ENCODE measurements around the gene HOXB3. TPM values are rescaled to one million over a fixed set of nuclear protein-coding genes. Genes with fewer than 3 reads are reported as not detected.
"Not testable (repeated sequence)": the region's sequence is repeated elsewhere in the genome, so short reads cannot be mapped to it uniquely, and the experiment has no call there.

HOXB3 gene
- total RNA-seq, 2 experiments from 2014 or later: 1.4 to 2.0 TPM

- intact Hi-C loops (cut with micrococcal nuclease): no loop called here
- Mint-ChIP-seq H3K4me1 (ENCODE audit: low read depth) (peaks cover 43% of the 10 kb centered on the region), H3K36me3 (ENCODE audit: low read depth) (no peaks in the 10 kb centered on the region), H3K27ac (peak overlapping the region; percentile 65), H3K9me3 (no peaks in the 10 kb centered on the region), H3K4me3 (peak overlapping the region; percentile 7), H3K27me3 (peaks cover 1% of the 10 kb centered on the region)
- ATAC-seq (peak; percentile 73), DNase-seq (peak; percentile 48)
- TF ChIP-seq CTCF (IDR thresholded peaks at IDR 0.05): no peak
- ChIA-PET POLR2A (interaction anchor here (0.9 kb wide), 1 partner anchor 36 kb away, joined by 3 read pairs; no protein-coding TSS in a partner anchor), CTCF (interaction anchor here (0.6 to 1.4 kb wide), 8 partner anchors 12 to 164 kb away, joined by 3 to 8 read pairs (median 3); no protein-coding TSS in a partner anchor)
Measured at GRCh38 chr17:48510761-48511604, 79.1 kb downstream of the HOXB3 start.

- POLR2A ChIA-PET: no interaction called here
- ATAC-seq (no peak), DNase-seq (no peak)
- intact Hi-C loops (cut with micrococcal nuclease): no loop called here
- Mint-ChIP-seq H3K27ac (no peak overlapping the region), H3K27me3 (peaks cover 1% of the 10 kb centered on the region), H3K36me3 (ENCODE audit: low read depth) (no peaks in the 10 kb centered on the region), H3K4me1 (ENCODE audit: low read depth) (peaks cover 49% of the 10 kb centered on the region), H3K4me3 (no peak overlapping the region), H3K9me3 (no peaks in the 10 kb centered on the region)
- TF ChIP-seq CTCF (IDR thresholded peaks at IDR 0.05): no peak
- CTCF ChIA-PET: interaction anchor here (0.9 to 1.1 kb wide), 2 partner anchors 33 to 98 kb away, joined by 3 read pairs; no protein-coding TSS in a partner anchor
Measured at GRCh38 chr17:48510381-48510760, 79.7 kb downstream of the HOXB3 start.

- POLR2A ChIA-PET: interaction anchor here (0.6 kb wide), 1 partner anchor 59 kb away, joined by 3 read pairs; no protein-coding TSS in a partner anchor
- H3K4me3 Mint-ChIP-seq; H3K9me3 Mint-ChIP-seq; intact Hi-C loops (cut with micrococcal nuclease); H3K36me3 Mint-ChIP-seq (ENCODE audit: low read depth); ATAC-seq; H3K27me3 Mint-ChIP-seq; DNase-seq; H3K27ac Mint-ChIP-seq: not testable (repeated sequence)
- H3K4me1 Mint-ChIP-seq (ENCODE audit: low read depth): peaks cover 52% of the 10 kb centered on the region
- CTCF ChIA-PET: interaction anchor here (0.9 kb wide), 1 partner anchor 32 kb away, joined by 3 read pairs; no protein-coding TSS in a partner anchor
Measured at GRCh38 chr17:48509708-48510107, 80.3 kb downstream of the HOXB3 start.

- POLR2A ChIA-PET: interaction anchor here (0.6 kb wide), 1 partner anchor 144 kb away, joined by 3 read pairs; no protein-coding TSS in a partner anchor
- H3K27ac Mint-ChIP-seq: no peak overlapping the region
- no peak for TF ChIP-seq CTCF (IDR thresholded peaks at IDR 0.05)
Measured at GRCh38 chr17:48506246-48506645, 83.8 kb downstream of the HOXB3 start.

GRCh38 chr17:48505788-48506187 is 84.3 kb downstream of the HOXB3 start:
- no peak for TF ChIP-seq CTCF (IDR thresholded peaks at IDR 0.05)
- H3K36me3 Mint-ChIP-seq (ENCODE audit: low read depth): no peaks in the 10 kb centered on the region
- CTCF ChIA-PET: interaction anchor here (0.5 to 2.2 kb wide), 5 partner anchors 14 to 98 kb away, joined by 3 to 9 read pairs (median 3); no protein-coding TSS in a partner anchor
- POLR2A ChIA-PET: interaction anchor here (0.6 kb wide), 1 partner anchor 143 kb away, joined by 3 read pairs; no protein-coding TSS in a partner anchor
- peaks cover 20% of the 10 kb centered on the region for H3K4me1 Mint-ChIP-seq (ENCODE audit: low read depth)
- ATAC-seq (peak; percentile 97), DNase-seq (peak; percentile 71)
- H3K27ac Mint-ChIP-seq: no peak overlapping the region
- H3K27me3 Mint-ChIP-seq: no peaks in the 10 kb centered on the region
- no peak overlapping the region for H3K4me3 Mint-ChIP-seq
- intact Hi-C loops (cut with micrococcal nuclease): no loop called here
- no peaks in the 10 kb centered on the region for H3K9me3 Mint-ChIP-seq

More at GRCh38 chr17:48506246-48506645, 83.8 kb downstream of the HOXB3 start:
- no peaks in the 10 kb centered on the region for H3K27me3 Mint-ChIP-seq
- intact Hi-C loops (cut with micrococcal nuclease): no loop called here
- ATAC-seq: no peak
- H3K36me3 Mint-ChIP-seq (ENCODE audit: low read depth): no peaks in the 10 kb centered on the region
- DNase-seq: no peak
- CTCF ChIA-PET: interaction anchor here (0.9 to 2.2 kb wide), 3 partner anchors 14 to 98 kb away, joined by 3 to 9 read pairs (median 3); no protein-coding TSS in a partner anchor
- H3K4me3 Mint-ChIP-seq: no peak overlapping the region
- H3K4me1 Mint-ChIP-seq (ENCODE audit: low read depth): peaks cover 23% of the 10 kb centered on the region
- no peaks in the 10 kb centered on the region for H3K9me3 Mint-ChIP-seq
